Panc1 (cell line): ENCODE data around the gene NCKAP5. TPM values are rescaled to one million over a fixed set of nuclear protein-coding genes. Genes with fewer than 3 reads are reported as not detected.
A peak's percentile ranks its signal among the peaks of the same experiment; 100 is the strongest.

ENCODE experiments used
- ATAC-seq: fragments of 200-7000 bp; cut with Tn5 transposase; 2 replicates; pipeline ENCODE4 v1.9.1; 2020; ENCODE audit warnings: mild to moderate bottlenecking, moderate library complexity
- BruUV-seq: library from RNA; stranded (reverse); fragments of 400-500 nt; replicated peaks from 2 replicates; lab custom pipeline; 2021; lab: Mats Ljungman, UMichigan
- CTCF ChIA-PET: fragments of 300-600 bp; sonication (Branson Sonifier 250); formaldehyde crosslinking; loops from one replicate; lab custom pipeline; 2022; ENCODE audit warnings: antibody characterized with exemption; lab: Charles Lee
- POLR2A ChIA-PET: fragments of 300-600 bp; sonication (Branson Sonifier 250); formaldehyde crosslinking; loops from one replicate; lab custom pipeline; 2022; ENCODE audit warnings: antibody characterized with exemption; lab: Charles Lee
- DNase-seq: peaks from one replicate; pipeline ENCODE4 v3.0.0-alpha.2; 2010; ENCODE audit warnings: low read depth, low spot score
- H3K27ac ChIP-seq: 2 replicates; pipeline ENCODE4 v1.5.1; 2011; ENCODE audit warnings: mild to moderate bottlenecking, low read length, inconsistent platforms
- H3K27me3 ChIP-seq: fragments of 200-500 bp; sonication (Bioruptor generic); 2 replicates; pipeline ENCODE4 v1.6.0; 2014; ENCODE audit warnings: low read length, inconsistent platforms; ENCODE audit not compliant: control insufficient read depth, insufficient read depth
- H3K36me3 ChIP-seq: fragments of 200-500 bp; sonication (Bioruptor generic); 2 replicates; pipeline ENCODE4 v1.5.1; 2014; ENCODE audit warnings: inconsistent platforms, mild to moderate bottlenecking, low read length, moderate library complexity; ENCODE audit not compliant: control insufficient read depth, insufficient read depth
- H3K4me1 ChIP-seq: 2 replicates; pipeline ENCODE4 v1.5.1; 2011; ENCODE audit warnings: inconsistent platforms, mild to moderate bottlenecking, low read length, moderate library complexity; ENCODE audit not compliant: control insufficient read depth, insufficient read depth
- H3K4me3 ChIP-seq, 2 experiments: 2 replicates each; pipeline ENCODE4 v1.5.1; 2011 to 2012; ENCODE audit warnings: low read depth in 2 of 2, low read length in 2 of 2, mild to moderate bottlenecking in 2 of 2, inconsistent platforms in 1 of 2, moderate library complexity in 1 of 2
- H3K9me3 ChIP-seq: fragments of 200-500 bp; sonication (Bioruptor generic); 2 replicates; pipeline ENCODE4 v1.5.1; 2014; ENCODE audit warnings: low read depth, mild to moderate bottlenecking, inconsistent platforms, low read length, moderate library complexity; ENCODE audit not compliant: control insufficient read depth, insufficient read depth
- POLR2AphosphoS5 ChIP-seq: IDR thresholded peaks from 2 replicates; pipeline ENCODE4 v1.6.1; 2012; ENCODE audit warnings: mild to moderate bottlenecking, low read depth, low read length, moderate library complexity
- SIN3A ChIP-seq: IDR thresholded peaks from 2 replicates; pipeline ENCODE4 v1.6.1; 2012; ENCODE audit warnings: low read depth, mild to moderate bottlenecking, low read length, moderate library complexity, borderline replicate concordance; ENCODE audit not compliant: insufficient read depth
- TCF7L2 ChIP-seq: IDR thresholded peaks from 2 replicates; pipeline ENCODE4 v1.6.1; 2011; ENCODE audit warnings: mild to moderate bottlenecking, low read depth, low read length, inconsistent platforms
- in situ Hi-C: cut with HindIII; loops from 2 replicates; pipeline ENCODE4 v1.10.0; 2016; ENCODE audit warnings: low sequenced_read_pairs, low pct_unique_long_range_greater_than_20kb
- intact Hi-C: fragments of 100-400 bp; cut with micrococcal nuclease; formaldehyde crosslinking; loops from one replicate; pipeline ENCODE4 v1.10.0; 2022; ENCODE audit not compliant: unreplicated experiment
- total RNA-seq: library from RNA; stranded (reverse); gene quantifications from one replicate; pipeline ENCODE4 v1.2.1, GENCODE V29; 2021; ENCODE audit not compliant: unreplicated experiment
- TF ChIP-seq, protein P1 (sequence below), 2 experiments: IDR thresholded peaks; 2 replicates each; pipeline ENCODE4 v1.6.1; 2011 to 2012; ENCODE audit warnings: low read depth in 2 of 2, control low read depth in 1 of 2, low read length in 1 of 2, mild to moderate bottlenecking in 1 of 2, moderate library complexity in 1 of 2; ENCODE audit not compliant: insufficient read depth in 1 of 2
- TF ChIP-seq, protein P2 (sequence below): fragments of 450-650 bp; IDR thresholded peaks from 2 replicates; pipeline ENCODE4 v1.5.1; 2017; ENCODE audit warnings: mild to moderate bottlenecking

NCKAP5 gene
- total RNA-seq, 1 experiment from 2014 or later = 0.10 TPM

DNA sequence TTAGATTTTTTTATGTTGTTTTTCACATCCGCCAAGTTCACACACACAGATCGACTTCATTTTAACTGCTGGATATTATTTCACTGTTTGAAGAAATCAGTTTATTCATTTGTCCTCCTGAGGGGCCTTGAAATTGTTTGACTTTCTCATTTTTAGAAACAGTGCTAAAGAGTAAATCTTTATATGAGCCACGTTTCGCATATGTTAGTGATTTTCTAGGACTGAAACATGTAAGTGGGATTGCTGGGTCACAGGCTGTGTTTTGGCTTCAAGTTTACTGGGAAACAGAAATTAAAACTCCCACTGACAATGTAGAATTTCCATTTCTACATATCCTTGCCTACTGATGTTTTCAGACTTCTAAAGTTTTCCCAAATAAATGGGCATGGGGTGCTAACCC, 363.8 kb downstream of the NCKAP5 start:
- CTCF ChIA-PET = no interaction called here
- DNase-seq (no peak), ATAC-seq (no peak)
- in situ Hi-C loops = no loop called here
- H3K9me3 ChIP-seq = 0 out of 2 replicates have a peak, but pooled peaks cover 4% of the 10 kb centered on the region
- H3K27me3 ChIP-seq = no peaks in the 10 kb centered on the region
- no peak overlapping the region for H3K4me3 ChIP-seq
- TF ChIP-seq, protein P1, sequence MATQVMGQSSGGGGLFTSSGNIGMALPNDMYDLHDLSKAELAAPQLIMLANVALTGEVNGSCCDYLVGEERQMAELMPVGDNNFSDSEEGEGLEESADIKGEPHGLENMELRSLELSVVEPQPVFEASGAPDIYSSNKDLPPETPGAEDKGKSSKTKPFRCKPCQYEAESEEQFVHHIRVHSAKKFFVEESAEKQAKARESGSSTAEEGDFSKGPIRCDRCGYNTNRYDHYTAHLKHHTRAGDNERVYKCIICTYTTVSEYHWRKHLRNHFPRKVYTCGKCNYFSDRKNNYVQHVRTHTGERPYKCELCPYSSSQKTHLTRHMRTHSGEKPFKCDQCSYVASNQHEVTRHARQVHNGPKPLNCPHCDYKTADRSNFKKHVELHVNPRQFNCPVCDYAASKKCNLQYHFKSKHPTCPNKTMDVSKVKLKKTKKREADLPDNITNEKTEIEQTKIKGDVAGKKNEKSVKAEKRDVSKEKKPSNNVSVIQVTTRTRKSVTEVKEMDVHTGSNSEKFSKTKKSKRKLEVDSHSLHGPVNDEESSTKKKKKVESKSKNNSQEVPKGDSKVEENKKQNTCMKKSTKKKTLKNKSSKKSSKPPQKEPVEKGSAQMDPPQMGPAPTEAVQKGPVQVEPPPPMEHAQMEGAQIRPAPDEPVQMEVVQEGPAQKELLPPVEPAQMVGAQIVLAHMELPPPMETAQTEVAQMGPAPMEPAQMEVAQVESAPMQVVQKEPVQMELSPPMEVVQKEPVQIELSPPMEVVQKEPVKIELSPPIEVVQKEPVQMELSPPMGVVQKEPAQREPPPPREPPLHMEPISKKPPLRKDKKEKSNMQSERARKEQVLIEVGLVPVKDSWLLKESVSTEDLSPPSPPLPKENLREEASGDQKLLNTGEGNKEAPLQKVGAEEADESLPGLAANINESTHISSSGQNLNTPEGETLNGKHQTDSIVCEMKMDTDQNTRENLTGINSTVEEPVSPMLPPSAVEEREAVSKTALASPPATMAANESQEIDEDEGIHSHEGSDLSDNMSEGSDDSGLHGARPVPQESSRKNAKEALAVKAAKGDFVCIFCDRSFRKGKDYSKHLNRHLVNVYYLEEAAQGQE (IDR thresholded peaks at IDR 0.05; ENCODE audit: insufficient read depth in 1 of 2, low read depth in 2 of 2, low read length in 1 of 2) = no peak
- TF ChIP-seq SIN3A = no peak
- TF ChIP-seq POLR2AphosphoS5 = no peak
- no peak for TF ChIP-seq TCF7L2
- TF ChIP-seq, protein P2, sequence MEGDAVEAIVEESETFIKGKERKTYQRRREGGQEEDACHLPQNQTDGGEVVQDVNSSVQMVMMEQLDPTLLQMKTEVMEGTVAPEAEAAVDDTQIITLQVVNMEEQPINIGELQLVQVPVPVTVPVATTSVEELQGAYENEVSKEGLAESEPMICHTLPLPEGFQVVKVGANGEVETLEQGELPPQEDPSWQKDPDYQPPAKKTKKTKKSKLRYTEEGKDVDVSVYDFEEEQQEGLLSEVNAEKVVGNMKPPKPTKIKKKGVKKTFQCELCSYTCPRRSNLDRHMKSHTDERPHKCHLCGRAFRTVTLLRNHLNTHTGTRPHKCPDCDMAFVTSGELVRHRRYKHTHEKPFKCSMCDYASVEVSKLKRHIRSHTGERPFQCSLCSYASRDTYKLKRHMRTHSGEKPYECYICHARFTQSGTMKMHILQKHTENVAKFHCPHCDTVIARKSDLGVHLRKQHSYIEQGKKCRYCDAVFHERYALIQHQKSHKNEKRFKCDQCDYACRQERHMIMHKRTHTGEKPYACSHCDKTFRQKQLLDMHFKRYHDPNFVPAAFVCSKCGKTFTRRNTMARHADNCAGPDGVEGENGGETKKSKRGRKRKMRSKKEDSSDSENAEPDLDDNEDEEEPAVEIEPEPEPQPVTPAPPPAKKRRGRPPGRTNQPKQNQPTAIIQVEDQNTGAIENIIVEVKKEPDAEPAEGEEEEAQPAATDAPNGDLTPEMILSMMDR = no peak
- intact Hi-C loops = no loop called here
- BruUV-seq = no TSS peak
- no peak overlapping the region for H3K27ac ChIP-seq
- POLR2A ChIA-PET = no interaction called here
- H3K4me1 ChIP-seq = no peaks in the 10 kb centered on the region
- H3K36me3 ChIP-seq = no peaks in the 10 kb centered on the region

DNA sequence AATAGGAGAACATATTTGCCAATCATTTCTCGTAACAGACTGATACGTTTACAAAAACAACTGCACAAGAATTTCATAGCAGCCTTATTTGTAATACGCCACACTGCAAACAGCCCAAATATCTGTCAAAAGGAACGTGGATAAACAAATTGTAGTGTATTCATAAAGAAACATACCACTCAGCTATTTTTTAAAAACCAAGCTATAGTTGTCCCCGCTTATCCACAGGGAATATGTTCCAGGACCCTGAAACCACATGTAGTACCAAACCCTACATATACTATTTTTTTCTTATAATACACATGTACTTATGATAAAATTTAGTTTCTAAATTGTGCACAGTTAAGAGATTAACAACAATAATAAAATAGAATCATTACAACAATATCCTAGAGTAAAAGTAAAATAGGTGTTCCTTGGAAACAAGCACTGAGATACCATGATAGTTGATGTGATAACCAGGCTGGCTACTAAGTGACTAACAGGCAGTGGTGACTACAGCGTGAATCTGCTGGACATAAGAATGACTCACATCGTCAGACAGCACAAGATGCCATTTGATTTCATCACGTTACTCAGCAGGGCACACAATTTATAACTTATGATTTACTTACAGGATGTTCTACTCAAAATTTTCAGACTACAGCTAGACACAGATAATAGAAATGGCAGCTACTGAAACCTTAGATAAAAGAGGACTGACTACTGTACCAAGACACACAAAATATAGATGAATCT, 367.4 kb downstream of the NCKAP5 start:
- ATAC-seq = no peak
- Histone ChIP-seq H3K9me3 (no peaks in the 10 kb centered on the region), H3K4me1 (no peaks in the 10 kb centered on the region), H3K27me3 (no peaks in the 10 kb centered on the region), H3K4me3 (no peak overlapping the region), H3K27ac (no peak overlapping the region), H3K36me3 (no peaks in the 10 kb centered on the region)
- intact Hi-C loops (no loop called here), in situ Hi-C loops (no loop called here)
- POLR2A ChIA-PET = no interaction called here
- CTCF ChIA-PET = no interaction called here
- BruUV-seq = no TSS peak
- peak; percentile 24 for DNase-seq
- TF ChIP-seq TCF7L2 (no peak), POLR2AphosphoS5 (no peak), SIN3A (no peak)
- TF ChIP-seq, protein P1 (IDR thresholded peaks at IDR 0.05; ENCODE audit: insufficient read depth in 1 of 2, low read depth in 2 of 2, low read length in 1 of 2) = no peak
- TF ChIP-seq, protein P2 = no peak
